Fibroblast of skin of right quadriceps (primary cell): ENCODE results near the gene PSORS1C1.

Experiments
- DNase-seq: peaks from one replicate; pipeline ENCODE4 v3.0.0-alpha.2; 2013

The PSORS1C1 gene

GRCh38 chr6:31096656-31097055 lies 17.9 kb upstream of the PSORS1C1 start:
- no peak for DNase-seq

- DNase-seq, result no peak
Observed at GRCh38 chr6:31098449-31098938, 16.1 kb upstream of the PSORS1C1 start.

- DNase-seq, result no peak
Observed at GRCh38 chr6:31103136-31103535, 11.5 kb upstream of the PSORS1C1 start.

- DNase-seq, result no peak
Observed at GRCh38 chr6:31107052-31107451, 7.5 kb upstream of the PSORS1C1 start.

GRCh38 chr6:31110825-31111582 lies 3.6 kb upstream of the PSORS1C1 start:
- no peak for DNase-seq

- no peak for DNase-seq
Observed at GRCh38 chr6:31111712-31112111, 2.9 kb upstream of the PSORS1C1 start.

GRCh38 chr6:31112478-31112877 lies 2.1 kb upstream of the PSORS1C1 start, which contains the start of gene C6orf15:
Gene C6orf15, minus strand, starts transcription at chr6:31112575. Its CDS starts 20 bp downstream, at chr6:31112555.
- DNase-seq, result no peak

- peak; percentile 89 for DNase-seq
Observed at GRCh38 chr6:31113861-31114540, 599 bp upstream of the PSORS1C1 start.

- DNase-seq, result peak; percentile 72
Observed at GRCh38 chr6:31114970-31115849, 610 bp downstream of the PSORS1C1 start.

GRCh38 chr6:31115941-31116560 lies 1.5 kb downstream of the PSORS1C1 start:
- DNase-seq, result no peak

- DNase-seq, result no peak
Observed at GRCh38 chr6:31116661-31117385, 2.2 kb downstream of the PSORS1C1 start.

GRCh38 chr6:31118178-31118577 lies 3.6 kb downstream of the PSORS1C1 start:
- no peak for DNase-seq

- no peak for DNase-seq
Observed at GRCh38 chr6:31120151-31120915, 5.7 kb downstream of the PSORS1C1 start, which contains the start of gene CDSN. Gene CDSN, minus strand, starts transcription at chr6:31120446. Its CDS starts 27 bp downstream, at chr6:31120419.

- DNase-seq, result no peak
Observed at GRCh38 chr6:31121131-31121790, 6.7 kb downstream of the PSORS1C1 start.

GRCh38 chr6:31122791-31123706 lies 8.4 kb downstream of the PSORS1C1 start:
- DNase-seq, result peak; percentile 53

GRCh38 chr6:31125162-31125561 lies 10.6 kb downstream of the PSORS1C1 start:
- no peak for DNase-seq

- DNase-seq, result peak; percentile 75
Observed at GRCh38 chr6:31125586-31126363, 11.2 kb downstream of the PSORS1C1 start.

GRCh38 chr6:31126396-31127175 lies 12.0 kb downstream of the PSORS1C1 start:
- DNase-seq, result no peak
